HEK293T (cell line): ENCODE results near the gene LCOR.

ENCODE experiments used
- BHLHE40 ChIP-seq: fragments of 450-650 bp; IDR thresholded peaks from 2 replicates; pipeline ENCODE4 v1.6.1; 2016; ENCODE audit warnings: mild to moderate bottlenecking, moderate library complexity, borderline replicate concordance
- ELF4 ChIP-seq: fragments of 450-650 bp; IDR thresholded peaks from 2 replicates; pipeline ENCODE4 v1.6.1; 2017; ENCODE audit warnings: antibody characterized with exemption
- FOXA1 ChIP-seq: fragments of 450-650 bp; IDR thresholded peaks from 2 replicates; pipeline ENCODE4 v1.6.1; 2016; ENCODE audit warnings: mild to moderate bottlenecking
- FOXK2 ChIP-seq: fragments of 450-650 bp; IDR thresholded peaks from 2 replicates; pipeline ENCODE4 v1.6.1; 2016; ENCODE audit warnings: mild to moderate bottlenecking
- HDGF ChIP-seq: fragments of 450-650 bp; IDR thresholded peaks from 2 replicates; pipeline ENCODE4 v1.6.1; 2017; ENCODE audit warnings: antibody characterized with exemption, borderline replicate concordance
- LEF1 ChIP-seq: fragments of 450-650 bp; IDR thresholded peaks from 2 replicates; pipeline ENCODE4 v1.6.1; 2017; ENCODE audit warnings: mild to moderate bottlenecking, borderline replicate concordance
- PKNOX1 ChIP-seq: fragments of 450-650 bp; IDR thresholded peaks from 2 replicates; pipeline ENCODE4 v1.6.1; 2016
- SP1 ChIP-seq: fragments of 450-650 bp; IDR thresholded peaks from 2 replicates; pipeline ENCODE4 v1.6.1; 2017
- SUZ12 ChIP-seq: fragments of 450-650 bp; IDR thresholded peaks from 2 replicates; pipeline ENCODE4 v1.6.1; 2016; ENCODE audit warnings: mild to moderate bottlenecking
- ZNF384 ChIP-seq: fragments of 450-650 bp; IDR thresholded peaks from 2 replicates; pipeline ENCODE4 v1.6.1; 2016

- TF ChIP-seq PKNOX1 = no peak
- no peak for TF ChIP-seq LEF1
- TF ChIP-seq ZNF384 = 0 out of 2 replicates have a peak, but pooled peaks have one; percentile 19
- no peak for TF ChIP-seq BHLHE40
- TF ChIP-seq SUZ12 = no peak
- TF ChIP-seq HDGF = no peak
- no peak for TF ChIP-seq SP1
- no peak for TF ChIP-seq ELF4
- TF ChIP-seq FOXK2 = no peak
- TF ChIP-seq FOXA1 = no peak
These were observed 8.9 kb downstream of the LCOR start for GRCh38 chr10:96840841-96841518.
